MCF 10A (cell line): ENCODE data around the gene RTKN. TPM values are rescaled to one million over a fixed set of nuclear protein-coding genes. Genes with fewer than 3 reads are reported as not detected.
"Not testable (repeated sequence)": the region's sequence is repeated elsewhere in the genome, so short reads cannot be mapped to it uniquely, and the experiment has no call there.

Experiments used
- BruUV-seq: library from RNA; stranded (reverse); fragments of 400-500 nt; replicated peaks from 2 replicates; lab custom pipeline; 2021; lab: Mats Ljungman, UMichigan
- CTCF ChIA-PET: fragments of 300-600 bp; sonication (Branson Sonifier 250); formaldehyde crosslinking; extraction: SDS; loops from one replicate; lab custom pipeline; 2021; ENCODE audit warnings: antibody characterized with exemption, inconsistent platforms; lab: Yijun Ruan, JAX
- POLR2A ChIA-PET: fragments of 300-600, 350-650 bp; sonication (Branson Sonifier 250); formaldehyde crosslinking; extraction: SDS; loops from one replicate; lab custom pipeline; 2020; ENCODE audit warnings: antibody characterized with exemption, inconsistent platforms; lab: Yijun Ruan, JAX
- DNase-seq: peaks from one replicate; pipeline ENCODE4 v3.0.0-alpha.2; 2018; ENCODE audit not compliant: unreplicated experiment
- H3K27ac Mint-ChIP-seq: one replicate; pipeline ENCODE4 v1.8.0; 2022; ENCODE audit warnings: mild to moderate bottlenecking, low read depth, mixed read lengths; ENCODE audit not compliant: unreplicated experiment
- H3K27me3 Mint-ChIP-seq: one replicate; pipeline ENCODE4 v1.8.0; 2022; ENCODE audit warnings: mixed read lengths; ENCODE audit not compliant: insufficient read depth, unreplicated experiment
- H3K36me3 Mint-ChIP-seq: one replicate; pipeline ENCODE4 v1.8.0; 2022; ENCODE audit warnings: mild to moderate bottlenecking, moderate library complexity, mixed read lengths; ENCODE audit not compliant: insufficient read depth, unreplicated experiment
- H3K4me1 Mint-ChIP-seq: one replicate; pipeline ENCODE4 v1.8.0; 2022; ENCODE audit warnings: mixed read lengths; ENCODE audit not compliant: insufficient read depth, unreplicated experiment
- H3K4me3 Mint-ChIP-seq: one replicate; pipeline ENCODE4 v1.8.0; 2022; ENCODE audit warnings: mild to moderate bottlenecking, moderate library complexity, mixed read lengths; ENCODE audit not compliant: unreplicated experiment
- H3K9me3 Mint-ChIP-seq: one replicate; pipeline ENCODE4 v1.8.0; 2022; ENCODE audit warnings: mixed read lengths; ENCODE audit not compliant: unreplicated experiment
- CTCF ChIP-seq: fragments of 200-600 bp; IDR thresholded peaks from one replicate; pipeline ENCODE4 v1.8.0; 2022; ENCODE audit warnings: antibody characterized with exemption, mild to moderate bottlenecking; ENCODE audit not compliant: unreplicated experiment
- intact Hi-C: fragments of 100-400 bp; cut with micrococcal nuclease; formaldehyde crosslinking; loops from 2 replicates; pipeline ENCODE4 v1.14.1; 2022
- total RNA-seq: library from RNA; stranded (reverse); gene quantifications from 2 replicates; pipeline ENCODE4 v1.2.3, GENCODE V29; 2022

Gene RTKN
- total RNA-seq, 1 experiment from 2014 or later, result 63.0 TPM

- ChIA-PET POLR2A (no interaction called here), CTCF (interaction anchor here (0.7 to 1.2 kb wide), 2 partner anchors 102 to 106 kb away, joined by 3 to 5 read pairs; no protein-coding TSS in a partner anchor)
- Mint-ChIP-seq H3K9me3 (no peaks in the 10 kb centered on the region), H3K4me3 (no peak overlapping the region), H3K36me3 (peaks cover 17% of the 10 kb centered on the region), H3K27me3 (no peaks in the 10 kb centered on the region), H3K4me1 (peaks cover 14% of the 10 kb centered on the region), H3K27ac (no peak overlapping the region)
- no TSS peak for BruUV-seq
- no peak for TF ChIP-seq CTCF
- DNase-seq, result no peak
- intact Hi-C loops, result no loop called here
These were observed 44.4 kb upstream of the RTKN start for GRCh38 chr2:74486141-74486540.

GRCh38 chr2:74483675-74484164, 42.0 kb upstream of the RTKN start:
- Mint-ChIP-seq H3K4me1 (peaks cover 20% of the 10 kb centered on the region), H3K36me3 (peaks cover 13% of the 10 kb centered on the region), H3K27ac (peak overlapping the region; percentile 89), H3K4me3 (peak overlapping the region; percentile 85)
- intact Hi-C loops, result loop anchor here (1.0 kb wide), 2 partner anchors 49 to 104 kb away; no protein-coding TSS in a partner anchor
- not testable (repeated sequence) for H3K27me3 Mint-ChIP-seq, H3K9me3 Mint-ChIP-seq, BruUV-seq, DNase-seq
- POLR2A ChIA-PET, result interaction anchor here (0.8 to 5.0 kb wide), 8 partner anchors 10 to 105 kb away, joined by 3 to 102 read pairs (median 40); partner anchors contain the start of genes AUP1, HTRA2, INO80B and MOGS
- CTCF ChIA-PET, result interaction anchor here (0.6 to 5.9 kb wide), 26 partner anchors 8 to 443 kb away, joined by 3 to 179 read pairs (median 5); partner anchors contain the start of genes AUP1, DQX1, HTRA2 and INO80B

GRCh38 chr2:74482801-74483674, 41.3 kb upstream of the RTKN start, which contains the start of the genes CCDC142 and TTC31:
CCDC142 (minus strand) TSS chr2:74482998; CDS start chr2:74482837, 161 bp downstream.
TTC31 (plus strand) TSS chr2:74483081; CDS start chr2:74483096, 15 bp downstream.
- peak within 1 kb of the TSS; percentile 85 for H3K4me3 Mint-ChIP-seq
- ChIA-PET CTCF (interaction anchor here (0.6 to 5.9 kb wide), 31 partner anchors 8 to 444 kb away, joined by 3 to 179 read pairs (median 5); partner anchors contain the start of genes AUP1, DQX1, HTRA2 and INO80B), POLR2A (interaction anchor here (0.6 to 5.0 kb wide), 20 partner anchors 9 to 275 kb away, joined by 3 to 102 read pairs (median 4); partner anchors contain the start of genes AUP1, DQX1, HTRA2 and INO80B)
- H3K4me1 Mint-ChIP-seq, result peaks cover 20% of the 10 kb centered on the region
- H3K36me3 Mint-ChIP-seq, result peaks cover 13% of the 10 kb centered on the region
- H3K27me3 Mint-ChIP-seq, result no peaks in the 10 kb centered on the region
- H3K9me3 Mint-ChIP-seq, result no peaks in the 10 kb centered on the region
- BruUV-seq, result TSS peak; percentile 78
- H3K27ac Mint-ChIP-seq, result peak within 1 kb of the TSS; percentile 89
- intact Hi-C loops, result loop anchor here (1.0 kb wide), 2 partner anchors 49 to 104 kb away; no protein-coding TSS in a partner anchor
- DNase-seq, result peak; percentile 97
- TF ChIP-seq CTCF, result peak; percentile 81

GRCh38 chr2:74481961-74482800, 40.4 kb upstream of the RTKN start:
- BruUV-seq, result TSS peak; percentile 46
- peaks cover 15% of the 10 kb centered on the region for H3K36me3 Mint-ChIP-seq
- no peaks in the 10 kb centered on the region for H3K9me3 Mint-ChIP-seq
- intact Hi-C loops, result no loop called here
- peak overlapping the region; percentile 85 for H3K4me3 Mint-ChIP-seq
- CTCF ChIA-PET, result interaction anchor here (0.6 to 5.9 kb wide), 26 partner anchors 9 to 399 kb away, joined by 3 to 179 read pairs (median 5); partner anchors contain the start of genes AUP1, DQX1, HTRA2 and INO80B
- no peaks in the 10 kb centered on the region for H3K27me3 Mint-ChIP-seq
- POLR2A ChIA-PET, result interaction anchor here (0.6 to 5.0 kb wide), 16 partner anchors 8 to 274 kb away, joined by 3 to 102 read pairs (median 8); partner anchors contain the start of genes AUP1, HTRA2, INO80B and MOGS
- peak overlapping the region; percentile 89 for H3K27ac Mint-ChIP-seq
- peaks cover 20% of the 10 kb centered on the region for H3K4me1 Mint-ChIP-seq
- TF ChIP-seq CTCF, result no peak
- DNase-seq, result peak; percentile 11
